Erythroblast (primary cell): Measurements from ENCODE around the gene ARSA.

ENCODE experiments used
- GATA1 ChIP-seq: IDR thresholded peaks from 2 replicates; pipeline ENCODE4 v1.6.1; 2011; ENCODE audit warnings: low read depth, mild to moderate bottlenecking, control low read depth, low read length, moderate library complexity
- POLR2A ChIP-seq: IDR thresholded peaks from 2 replicates; pipeline ENCODE4 v1.6.1; 2011; ENCODE audit warnings: mild to moderate bottlenecking, low read length

DNA sequence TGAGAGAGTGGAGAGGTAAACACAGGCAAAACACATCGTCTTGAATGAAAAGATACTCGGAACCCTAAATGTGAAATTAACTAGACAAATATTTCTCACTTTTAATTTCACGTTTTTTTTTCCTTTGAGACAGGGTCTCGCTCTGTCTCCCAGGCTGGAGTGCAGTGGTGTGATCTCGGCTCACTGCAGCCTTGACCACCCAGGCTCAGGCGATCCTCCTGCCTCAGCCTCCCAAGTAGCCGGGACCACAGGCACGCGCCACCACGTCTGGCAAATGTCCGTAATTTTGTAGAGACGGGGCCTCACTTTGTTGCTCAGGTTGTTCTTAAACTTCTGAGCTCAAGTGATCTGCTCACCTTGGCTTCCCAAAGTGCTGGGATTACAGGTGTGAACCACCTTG lies 37.3 kb upstream of the ARSA start:
- no peak for TF ChIP-seq POLR2A
- TF ChIP-seq GATA1: no peak
